Colonic mucosa (tissue), 4 donors: Measurements from ENCODE around the gene ATP6V1E1. TPM values are rescaled to one million over a fixed set of nuclear protein-coding genes. Genes with fewer than 3 reads are reported as not detected.

Experiments
- DNase-seq: peaks from one replicate; pipeline ENCODE4 v3.0.0-alpha.2; 2020
- H3K27ac ChIP-seq: fragments of 200-600 bp; one replicate; pipeline ENCODE4 v1.8.0; 2021
- H3K27me3 ChIP-seq: fragments of 200-600 bp; one replicate; pipeline ENCODE4 v1.8.0; 2021
- H3K36me3 ChIP-seq: fragments of 200-600 bp; one replicate; pipeline ENCODE4 v1.8.0; 2021
- H3K4me1 ChIP-seq: fragments of 200-600 bp; one replicate; pipeline ENCODE4 v1.8.0; 2021; ENCODE audit warnings: mild to moderate bottlenecking
- H3K4me3 ChIP-seq: fragments of 200-600 bp; one replicate; pipeline ENCODE4 v1.8.0; 2021
- H3K9ac ChIP-seq, 2 donors: one replicate each; pipeline ENCODE4 v1.7.0; 2013; ENCODE audit warnings: control low read depth in 2 of 2, low read depth in 2 of 2, low read length in 2 of 2
- H3K9me3 ChIP-seq: fragments of 200-600 bp; one replicate; pipeline ENCODE4 v1.8.0; 2021
- intact Hi-C: fragments of 100-400 bp; cut with DNase I; formaldehyde crosslinking; loops from one replicate; pipeline ENCODE4 v1.14.1; 2022
- total RNA-seq, 2 donors: library from RNA; stranded (reverse); fragmentation: NEBNext Ultra II Directional in 1 of 2; extraction: Animal tissue kit (Norgen Biotek cat#: 25700) in 1 of 2; gene quantifications; one replicate each; pipeline ENCODE4 v1.2.1, GENCODE V29; 2021
- TF ChIP-seq, protein P1 (sequence below): fragments of 200-600 bp; IDR thresholded peaks from one replicate; pipeline ENCODE4 v1.8.0; 2022; ENCODE audit warnings: antibody characterized with exemption, mild to moderate bottlenecking
- donor health status: healthy.
- donor health status: DM: no; HTN: no; CAD: no.
- donor health status: DM: no; HTN: no; CAD: no.

Gene ATP6V1E1
- total RNA-seq, 2 donors from 2014 or later = 87.2 to 98.4 TPM

DNA sequence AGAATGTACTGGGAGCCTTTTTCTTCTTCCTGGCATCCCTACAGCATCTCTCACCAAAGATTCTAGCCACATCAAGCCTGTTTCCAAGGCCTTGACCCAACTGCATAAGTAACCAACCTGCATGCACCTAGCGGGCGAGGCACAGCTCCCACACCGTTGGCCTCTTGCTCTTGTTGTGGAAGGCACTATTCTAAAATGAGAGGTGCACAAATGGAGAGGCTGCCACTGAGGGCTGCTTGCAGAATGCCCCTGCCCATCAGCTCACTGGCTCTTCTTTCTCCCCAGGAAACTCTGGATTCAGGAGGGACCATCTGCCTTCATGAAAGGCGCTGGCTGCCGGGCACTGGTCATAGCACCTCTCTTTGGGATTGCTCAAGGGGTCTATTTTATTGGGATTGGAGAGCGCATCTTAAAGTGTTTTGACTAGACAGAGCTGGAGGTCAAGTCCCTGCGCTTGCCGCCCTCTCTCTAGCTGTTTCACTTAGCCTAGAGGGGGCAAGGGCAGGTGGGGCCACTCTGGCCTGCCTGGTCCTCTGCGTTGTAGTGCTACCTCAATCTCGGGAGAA is 38.7 kb downstream of the ATP6V1E1 start:
- intact Hi-C loops = no loop called here
- peaks cover 9% of the 10 kb centered on the region for H3K36me3 ChIP-seq
- no peak overlapping the region for H3K27ac ChIP-seq
- no peak overlapping the region for H3K9ac ChIP-seq
- no peaks in the 10 kb centered on the region for H3K4me1 ChIP-seq
- DNase-seq = no peak
- TF ChIP-seq, protein P1, sequence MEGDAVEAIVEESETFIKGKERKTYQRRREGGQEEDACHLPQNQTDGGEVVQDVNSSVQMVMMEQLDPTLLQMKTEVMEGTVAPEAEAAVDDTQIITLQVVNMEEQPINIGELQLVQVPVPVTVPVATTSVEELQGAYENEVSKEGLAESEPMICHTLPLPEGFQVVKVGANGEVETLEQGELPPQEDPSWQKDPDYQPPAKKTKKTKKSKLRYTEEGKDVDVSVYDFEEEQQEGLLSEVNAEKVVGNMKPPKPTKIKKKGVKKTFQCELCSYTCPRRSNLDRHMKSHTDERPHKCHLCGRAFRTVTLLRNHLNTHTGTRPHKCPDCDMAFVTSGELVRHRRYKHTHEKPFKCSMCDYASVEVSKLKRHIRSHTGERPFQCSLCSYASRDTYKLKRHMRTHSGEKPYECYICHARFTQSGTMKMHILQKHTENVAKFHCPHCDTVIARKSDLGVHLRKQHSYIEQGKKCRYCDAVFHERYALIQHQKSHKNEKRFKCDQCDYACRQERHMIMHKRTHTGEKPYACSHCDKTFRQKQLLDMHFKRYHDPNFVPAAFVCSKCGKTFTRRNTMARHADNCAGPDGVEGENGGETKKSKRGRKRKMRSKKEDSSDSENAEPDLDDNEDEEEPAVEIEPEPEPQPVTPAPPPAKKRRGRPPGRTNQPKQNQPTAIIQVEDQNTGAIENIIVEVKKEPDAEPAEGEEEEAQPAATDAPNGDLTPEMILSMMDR = no peak
- H3K27me3 ChIP-seq = no peaks in the 10 kb centered on the region
- no peak overlapping the region for H3K4me3 ChIP-seq
- no peaks in the 10 kb centered on the region for H3K9me3 ChIP-seq

- no peak overlapping the region for H3K9ac ChIP-seq
- DNase-seq = no peak
- H3K4me3 ChIP-seq = no peak overlapping the region
- TF ChIP-seq, protein P1 = no peak
- no peaks in the 10 kb centered on the region for H3K27me3 ChIP-seq
- intact Hi-C loops = no loop called here
- no peaks in the 10 kb centered on the region for H3K9me3 ChIP-seq
- H3K27ac ChIP-seq = no peak overlapping the region
- no peaks in the 10 kb centered on the region for H3K4me1 ChIP-seq
- H3K36me3 ChIP-seq = peaks cover 8% of the 10 kb centered on the region
Measured at GRCh38 chr22:17588606-17589005, 39.9 kb downstream of the ATP6V1E1 start.

DNA sequence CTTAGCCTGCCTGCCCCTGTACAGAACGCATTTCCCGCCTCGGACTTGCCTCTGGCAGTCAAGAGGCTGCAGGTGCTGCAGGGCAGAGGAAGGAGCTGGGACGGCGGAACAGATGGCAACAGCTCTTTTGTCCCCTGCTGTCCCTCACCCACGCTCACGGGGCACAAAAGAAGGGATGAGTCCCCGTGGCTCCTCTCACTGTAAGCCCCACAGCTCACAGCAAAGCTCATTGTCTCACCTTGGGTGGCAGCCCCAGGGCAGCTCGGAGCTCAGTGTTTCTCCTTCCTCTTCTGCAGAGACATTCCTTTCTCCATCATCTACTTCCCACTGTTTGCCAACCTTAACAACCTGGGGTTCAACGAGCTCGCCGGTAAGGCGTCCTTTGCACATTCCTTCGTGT is 40.9 kb downstream of the ATP6V1E1 start:
- no peaks in the 10 kb centered on the region for H3K9me3 ChIP-seq
- H3K4me1 ChIP-seq = no peaks in the 10 kb centered on the region
- intact Hi-C loops = no loop called here
- TF ChIP-seq, protein P1 = no peak
- H3K27ac ChIP-seq = no peak overlapping the region
- H3K27me3 ChIP-seq = no peaks in the 10 kb centered on the region
- DNase-seq = no peak
- no peak overlapping the region for H3K4me3 ChIP-seq
- no peak overlapping the region for H3K9ac ChIP-seq
- H3K36me3 ChIP-seq = no peaks in the 10 kb centered on the region

GRCh38 chr22:17586831-17587440 is 41.6 kb downstream of the ATP6V1E1 start:
- intact Hi-C loops = no loop called here

GRCh38 chr22:17583151-17583550 is 45.4 kb downstream of the ATP6V1E1 start:
- no peak for DNase-seq
- Histone ChIP-seq H3K9me3 (no peaks in the 10 kb centered on the region), H3K27me3 (no peaks in the 10 kb centered on the region), H3K4me3 (no peak overlapping the region), H3K4me1 (no peaks in the 10 kb centered on the region), H3K9ac (no peak overlapping the region), H3K27ac (no peak overlapping the region), H3K36me3 (no peaks in the 10 kb centered on the region)
- TF ChIP-seq, protein P1 = no peak
- intact Hi-C loops = no loop called here

More at GRCh38 chr22:17586831-17587440, 41.6 kb downstream of the ATP6V1E1 start:
- H3K27me3 ChIP-seq = no peaks in the 10 kb centered on the region
- H3K4me1 ChIP-seq = no peaks in the 10 kb centered on the region
- TF ChIP-seq, protein P1 = no peak
- no peaks in the 10 kb centered on the region for H3K36me3 ChIP-seq
- no peak for DNase-seq
- H3K4me3 ChIP-seq = no peak overlapping the region
- no peak overlapping the region for H3K27ac ChIP-seq
- no peaks in the 10 kb centered on the region for H3K9me3 ChIP-seq
- no peak overlapping the region for H3K9ac ChIP-seq
